Osteocyte (in vitro differentiated cells): ENCODE measurements around the gene PDAP1. TPM values are rescaled to one million over a fixed set of nuclear protein-coding genes. Genes with fewer than 3 reads are reported as not detected.
A peak's percentile ranks its signal among the peaks of the same experiment; 100 is the strongest.

Source experiments
- DNase-seq: peaks from one replicate; pipeline ENCODE4 v3.0.0; 2021; ENCODE audit warnings: mixed read lengths; ENCODE audit not compliant: unreplicated experiment; ENCODE audit errors: extremely low spot score
- H3K27ac Mint-ChIP-seq: one replicate; pipeline ENCODE4 v1.8.0; 2021; ENCODE audit warnings: mild to moderate bottlenecking, mixed read lengths; ENCODE audit not compliant: unreplicated experiment
- H3K27me3 Mint-ChIP-seq: one replicate; pipeline ENCODE4 v1.8.0; 2021; ENCODE audit warnings: mixed read lengths; ENCODE audit not compliant: unreplicated experiment
- H3K36me3 Mint-ChIP-seq: one replicate; pipeline ENCODE4 v1.8.0; 2021; ENCODE audit warnings: mixed read lengths; ENCODE audit not compliant: unreplicated experiment
- H3K4me1 Mint-ChIP-seq: one replicate; pipeline ENCODE4 v1.8.0; 2021; ENCODE audit warnings: mixed read lengths; ENCODE audit not compliant: unreplicated experiment
- H3K4me3 Mint-ChIP-seq: one replicate; pipeline ENCODE4 v1.8.0; 2021; ENCODE audit warnings: mild to moderate bottlenecking, moderate library complexity, mixed read lengths; ENCODE audit not compliant: unreplicated experiment
- H3K9me3 Mint-ChIP-seq: one replicate; pipeline ENCODE4 v1.8.0; 2021; ENCODE audit warnings: mixed read lengths; ENCODE audit not compliant: unreplicated experiment
- long read RNA-seq: library from polyadenylated mRNA; unstranded; transcript quantifications from one replicate; pipeline ENCODE4 v2.0.0, GENCODE V29; 2021
- total RNA-seq: library from RNA; stranded (reverse); gene quantifications from 2 replicates; pipeline ENCODE4 v1.2.1, GENCODE V29; 2021
- TF ChIP-seq, protein P1 (sequence below): fragments of 200-600 bp; sonication (generic); IDR thresholded peaks from 2 replicates; pipeline ENCODE4 v1.5.0; 2021; ENCODE audit warnings: antibody characterized with exemption, mild to moderate bottlenecking, moderate library complexity

PDAP1 gene
- 107 and 116 TPM in 2 replicates for total RNA-seq
- long read RNA-seq, transcript PDAP1-201 (6 exons, 2,546 nt) = major isoform, 22 of 26 reads
- long read RNA-seq, partial matches to known transcripts = 1 of 26 reads
- long read RNA-seq, other reads (novel, unspliced or antisense) = 3 of 26 reads

GRCh38 chr7:99408379-99409191 is at the start of gene PDAP1, which contains the start of gene BUD31:
Gene PDAP1 (minus strand): TSS chr7:99408597. CDS start chr7:99408548, 49 bp downstream.
Gene BUD31 (plus strand): TSS chr7:99408969. CDS start chr7:99411093, 2,124 bp downstream.
- DNase-seq = peak; percentile 97
- Mint-ChIP-seq H3K4me1 (peaks cover 30% of the 10 kb centered on the region), H3K4me3 (peak within 1 kb of the TSS; percentile 99)

GRCh38 chr7:99457650-99458493 is 49.5 kb upstream of the PDAP1 start:
- TF ChIP-seq, protein P1, sequence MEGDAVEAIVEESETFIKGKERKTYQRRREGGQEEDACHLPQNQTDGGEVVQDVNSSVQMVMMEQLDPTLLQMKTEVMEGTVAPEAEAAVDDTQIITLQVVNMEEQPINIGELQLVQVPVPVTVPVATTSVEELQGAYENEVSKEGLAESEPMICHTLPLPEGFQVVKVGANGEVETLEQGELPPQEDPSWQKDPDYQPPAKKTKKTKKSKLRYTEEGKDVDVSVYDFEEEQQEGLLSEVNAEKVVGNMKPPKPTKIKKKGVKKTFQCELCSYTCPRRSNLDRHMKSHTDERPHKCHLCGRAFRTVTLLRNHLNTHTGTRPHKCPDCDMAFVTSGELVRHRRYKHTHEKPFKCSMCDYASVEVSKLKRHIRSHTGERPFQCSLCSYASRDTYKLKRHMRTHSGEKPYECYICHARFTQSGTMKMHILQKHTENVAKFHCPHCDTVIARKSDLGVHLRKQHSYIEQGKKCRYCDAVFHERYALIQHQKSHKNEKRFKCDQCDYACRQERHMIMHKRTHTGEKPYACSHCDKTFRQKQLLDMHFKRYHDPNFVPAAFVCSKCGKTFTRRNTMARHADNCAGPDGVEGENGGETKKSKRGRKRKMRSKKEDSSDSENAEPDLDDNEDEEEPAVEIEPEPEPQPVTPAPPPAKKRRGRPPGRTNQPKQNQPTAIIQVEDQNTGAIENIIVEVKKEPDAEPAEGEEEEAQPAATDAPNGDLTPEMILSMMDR = no peak

More at GRCh38 chr7:99408379-99409191, at the start of gene PDAP1, which contains the start of gene BUD31:
- TF ChIP-seq, protein P1 = no peak
- Mint-ChIP-seq H3K36me3 (peaks cover 26% of the 10 kb centered on the region), H3K27ac (peak within 1 kb of the TSS; percentile 98), H3K27me3 (no peaks in the 10 kb centered on the region), H3K9me3 (no peaks in the 10 kb centered on the region)

GRCh38 chr7:99457050-99457649 is 48.8 kb upstream of the PDAP1 start:
- Mint-ChIP-seq H3K9me3 (no peaks in the 10 kb centered on the region), H3K4me1 (no peaks in the 10 kb centered on the region)

More at GRCh38 chr7:99457650-99458493, 49.5 kb upstream of the PDAP1 start:
- H3K27me3 Mint-ChIP-seq = no peaks in the 10 kb centered on the region
- H3K4me1 Mint-ChIP-seq = no peaks in the 10 kb centered on the region
- H3K27ac Mint-ChIP-seq = no peak overlapping the region
- H3K4me3 Mint-ChIP-seq = no peak overlapping the region
- DNase-seq = no peak
- H3K36me3 Mint-ChIP-seq = peaks cover 25% of the 10 kb centered on the region
- no peaks in the 10 kb centered on the region for H3K9me3 Mint-ChIP-seq

GRCh38 chr7:99456288-99456687 is 47.9 kb upstream of the PDAP1 start:
- Mint-ChIP-seq H3K27me3 (no peaks in the 10 kb centered on the region), H3K4me3 (no peak overlapping the region), H3K27ac (no peak overlapping the region), H3K9me3 (no peaks in the 10 kb centered on the region), H3K36me3 (peaks cover 25% of the 10 kb centered on the region), H3K4me1 (no peaks in the 10 kb centered on the region)
- TF ChIP-seq, protein P1 = no peak
- no peak for DNase-seq

More at GRCh38 chr7:99457050-99457649, 48.8 kb upstream of the PDAP1 start:
- no peak overlapping the region for H3K27ac Mint-ChIP-seq
- TF ChIP-seq, protein P1 = no peak
- H3K4me3 Mint-ChIP-seq = no peak overlapping the region
- H3K36me3 Mint-ChIP-seq = peaks cover 25% of the 10 kb centered on the region
- no peaks in the 10 kb centered on the region for H3K27me3 Mint-ChIP-seq
- no peak for DNase-seq
